ENCODE measurements around the gene SMIM7. TPM values are rescaled to one million over a fixed set of nuclear protein-coding genes. Genes with fewer than 3 reads are reported as not detected.
A peak's percentile ranks its signal among the peaks of the same experiment; 100 is the strongest.

The SMIM7 gene
- total and polyA plus RNA-seq, 2 of the 13 experiments (the other 11 are each of a cell fraction or from before 2014, with no cell fraction given): 55.7 to 74.9 TPM

DNA sequence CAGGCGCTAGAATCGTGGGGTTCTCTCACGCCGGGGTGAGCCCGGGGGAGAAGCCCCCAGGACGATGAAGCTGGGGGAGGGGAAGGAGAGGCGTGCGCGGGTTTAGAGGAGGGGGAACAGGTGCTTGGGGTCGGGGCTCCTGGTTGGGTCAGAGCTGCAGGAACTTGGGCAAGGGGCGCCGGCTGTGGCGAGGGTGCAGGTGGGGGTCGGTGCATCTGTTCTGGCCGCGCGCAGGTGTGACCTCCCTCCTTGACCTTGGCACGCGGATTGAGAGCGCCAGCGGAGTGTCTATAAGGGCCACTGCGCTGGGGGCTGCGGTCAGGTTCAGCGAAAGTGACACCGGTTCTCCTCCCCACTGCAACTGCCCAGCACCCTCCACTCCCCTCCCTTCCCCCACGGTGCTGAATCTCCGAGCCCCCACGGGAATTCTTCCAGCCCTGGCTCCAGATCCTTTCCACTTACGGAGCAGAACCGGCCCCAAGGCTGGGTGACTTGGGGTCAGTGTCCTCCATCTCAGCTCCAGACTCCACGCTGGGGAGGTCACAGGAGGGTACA is 1.6 kb upstream of the SMIM7 start (continued):
- TF ChIP-seq PRDM15 (CRISPR knock-in tag; IDR thresholded peaks at IDR 0.05) (no peak), ZFAT (CRISPR knock-in tag; conservative IDR thresholded peaks at IDR 0.05) (no peak), TOPORS (CRISPR knock-in tag; IDR thresholded peaks at IDR 0.05) (no peak), ARID2 (CRISPR knock-in tag; IDR thresholded peaks at IDR 0.05; ENCODE audit: borderline replicate concordance) (0 out of 2 replicates have a peak, but pooled peaks have one; percentile 10), RFX5 (IDR thresholded peaks at IDR 0.05; ENCODE audit: low read depth, low read length) (no peak), TMF1 (CRISPR knock-in tag; IDR thresholded peaks at IDR 0.05; ENCODE audit: low read depth) (0 out of 2 replicates have a peak, but pooled peaks have one; percentile 4), NFYC (CRISPR knock-in tag; IDR thresholded peaks at IDR 0.05) (no peak), GABPB1 (CRISPR knock-in tag; IDR thresholded peaks at IDR 0.05) (0 out of 2 replicates have a peak, but pooled peaks have one; percentile 15), ZNF709 (CRISPR knock-in tag; IDR thresholded peaks at IDR 0.05) (0 out of 2 replicates have a peak, but pooled peaks have one; percentile 54), NRL (CRISPR knock-in tag; IDR thresholded peaks at IDR 0.05; ENCODE audit: borderline replicate concordance) (0 out of 2 replicates have a peak, but pooled peaks have one; percentile 16), TARDBP (CRISPR knock-in tag; IDR thresholded peaks at IDR 0.05) (no peak), IKZF1 (IDR thresholded peaks at IDR 0.05) (no peak), ZBTB7B (CRISPR knock-in tag; IDR thresholded peaks at IDR 0.05) (peak; percentile 22; the same call in 1 of the 2 replicates), ZNF772 (CRISPR knock-in tag; IDR thresholded peaks at IDR 0.05) (no peak), THYN1 (CRISPR knock-in tag; IDR thresholded peaks at IDR 0.05; ENCODE audit: borderline replicate concordance, low read depth) (no peak), SNAI1 (CRISPR knock-in tag; IDR thresholded peaks at IDR 0.05; ENCODE audit: borderline replicate concordance) (no peak), ZNF282 (IDR thresholded peaks at IDR 0.05; ENCODE audit: partially characterized antibody) (no peak), E2F2 (CRISPR knock-in tag; IDR thresholded peaks at IDR 0.05; ENCODE audit: borderline replicate concordance) (no peak), NFKBIZ (CRISPR knock-in tag; IDR thresholded peaks at IDR 0.05) (no peak), HNRNPLL (IDR thresholded peaks at IDR 0.05; ENCODE audit: low read depth, low read length, poor library complexity, severe bottlenecking) (peak; percentile 14), U2AF2 (IDR thresholded peaks at IDR 0.05; ENCODE audit: low read depth, low read length) (no peak), ZFYVE20 (CRISPR knock-in tag; IDR thresholded peaks at IDR 0.05; ENCODE audit: borderline replicate concordance, low read depth) (no peak)
- TF ChIP-seq, protein P1, sequence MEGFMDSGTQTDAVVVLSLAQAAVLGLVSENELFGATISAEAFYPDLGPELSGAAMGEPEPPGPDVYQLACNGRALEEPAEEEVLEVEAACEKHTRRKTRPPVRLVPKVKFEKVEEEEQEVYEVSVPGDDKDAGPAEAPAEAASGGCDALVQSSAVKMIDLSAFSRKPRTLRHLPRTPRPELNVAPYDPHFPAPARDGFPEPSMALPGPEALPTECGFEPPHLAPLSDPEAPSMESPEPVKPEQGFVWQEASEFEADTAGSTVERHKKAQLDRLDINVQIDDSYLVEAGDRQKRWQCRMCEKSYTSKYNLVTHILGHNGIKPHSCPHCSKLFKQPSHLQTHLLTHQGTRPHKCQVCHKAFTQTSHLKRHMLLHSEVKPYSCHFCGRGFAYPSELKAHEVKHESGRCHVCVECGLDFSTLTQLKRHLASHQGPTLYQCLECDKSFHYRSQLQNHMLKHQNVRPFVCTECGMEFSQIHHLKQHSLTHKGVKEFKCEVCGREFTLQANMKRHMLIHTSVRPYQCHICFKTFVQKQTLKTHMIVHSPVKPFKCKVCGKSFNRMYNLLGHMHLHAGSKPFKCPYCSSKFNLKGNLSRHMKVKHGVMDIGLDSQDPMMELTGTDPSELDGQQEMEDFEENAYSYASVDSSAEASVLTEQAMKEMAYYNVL (CRISPR knock-in tag; IDR thresholded peaks at IDR 0.05; ENCODE audit: borderline replicate concordance): no peak
- TF ChIP-seq, protein P2, sequence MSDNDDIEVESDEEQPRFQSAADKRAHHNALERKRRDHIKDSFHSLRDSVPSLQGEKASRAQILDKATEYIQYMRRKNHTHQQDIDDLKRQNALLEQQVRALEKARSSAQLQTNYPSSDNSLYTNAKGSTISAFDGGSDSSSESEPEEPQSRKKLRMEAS (IDR thresholded peaks at IDR 0.05): peak; percentile 37
